ENCODE measurements around the gene NUP42. TPM values are rescaled to one million over a fixed set of nuclear protein-coding genes. Genes with fewer than 3 reads are reported as not detected.
"Not testable (repeated sequence)": the region's sequence is repeated elsewhere in the genome, so short reads cannot be mapped to it uniquely, and the experiment has no call there.

The NUP42 gene
- total and polyA plus RNA-seq, 10 of the 15 experiments (the other 5 are each of a cell fraction or from before 2014, with no cell fraction given) = 48.6 to 124 (median 74.3) TPM

- RAD21 ChIA-PET (ENCODE audit: unreplicated experiment) = interaction anchor here (0.5 kb wide), 1 partner anchor 10 kb away, joined by 3 read pairs; no protein-coding TSS in a partner anchor
- in situ Hi-C loops (cut with MboI); intact Hi-C loops (cut with micrococcal nuclease; ENCODE audit: unreplicated experiment); H3K4me2 ChIP-seq (ENCODE audit: control insufficient read depth, insufficient read depth); H3K27ac ChIP-seq (ENCODE audit: control insufficient read depth, insufficient read depth); H2AFZ ChIP-seq (ENCODE audit: control insufficient read depth, low read depth, low read length); H3K4me1 ChIP-seq (ENCODE audit: control insufficient read depth, insufficient read depth, low read length); H3K9ac ChIP-seq (ENCODE audit: control insufficient read depth, insufficient read depth, low read length); H3K79me2 ChIP-seq (ENCODE audit: control insufficient read depth, insufficient read depth, low read length); ATAC-seq; BruUV-seq (replicated peaks); FAIRE-seq; H3K4me3 ChIP-seq; H4K20me1 ChIP-seq (ENCODE audit: control insufficient read depth, insufficient read depth); H3K27me3 ChIP-seq (replicated peaks in 1 of 2; ENCODE audit: control insufficient read depth in 2 of 2, insufficient read depth in 2 of 2, low read length in 1 of 2); H3K9me3 ChIP-seq (replicated peaks; ENCODE audit: control insufficient read depth, insufficient read depth, low read length); DNase-seq (ENCODE audit: low read depth, low spot score): not testable (repeated sequence)
- WGBS (ENCODE audit: insufficient coverage, insufficient replicate concordance, low lambda C conversion rate, missing lambda C conversion rate) = 93% methylated on average over 27 of the region's 27 CpGs
- SMC1A ChIA-PET (ENCODE audit: uncharacterized antibody, unreplicated experiment) = interaction anchor here (1.0 kb wide), 1 partner anchor 353 kb away, joined by 3 read pairs; no protein-coding TSS in a partner anchor
- peaks cover 11 to 29% of the 10 kb centered on the region in 2 experiments for H3K36me3 ChIP-seq (ENCODE audit: control insufficient read depth in 2 of 2, insufficient read depth in 2 of 2, low read length in 1 of 2)
- POLR2A ChIA-PET = interaction anchor here (1.0 kb wide), 1 partner anchor 9 kb away, joined by 3 read pairs; no protein-coding TSS in a partner anchor
- CTCF ChIA-PET = interaction anchor here (0.9 to 1.1 kb wide), 2 partner anchors 9 to 17 kb away, joined by 3 to 4 read pairs; no protein-coding TSS in a partner anchor
- peak; percentile 58; the same call in 1 of the 2 replicates for TF ChIP-seq POLR2A (IDR thresholded peaks at IDR 0.05; ENCODE audit: low read depth, low read length)
Observed at GRCh38 chr7:23193650-23194227, 11.9 kb downstream of the NUP42 start.

- ChIA-PET CTCF (interaction anchor here (2.5 kb wide), 1 partner anchor 12 kb away, joined by 10 read pairs; no protein-coding TSS in a partner anchor), SMC1A (ENCODE audit: uncharacterized antibody, unreplicated experiment) (interaction anchor here (1.3 kb wide), 1 partner anchor 15 kb away, joined by 4 read pairs; no protein-coding TSS in a partner anchor), POLR2A (interaction anchor here (0.9 kb wide), 1 partner anchor 22 kb away, joined by 4 read pairs; no protein-coding TSS in a partner anchor), RAD21 (ENCODE audit: unreplicated experiment) (interaction anchor here (1.0 kb wide), 1 partner anchor 18 kb away, joined by 3 read pairs; no protein-coding TSS in a partner anchor)
- Histone ChIP-seq H3K27me3 (replicated peaks in 1 of 2; ENCODE audit: control insufficient read depth in 2 of 2, insufficient read depth in 2 of 2, low read length in 1 of 2) (no peaks in the 10 kb centered on the region), H3K27ac (ENCODE audit: control insufficient read depth, insufficient read depth) (no peak overlapping the region), H3K4me3 (no peak overlapping the region), H3K9ac (ENCODE audit: control insufficient read depth, insufficient read depth, low read length) (no peak overlapping the region), H3K79me2 (ENCODE audit: control insufficient read depth, insufficient read depth, low read length) (no peaks in the 10 kb centered on the region), H2AFZ (ENCODE audit: control insufficient read depth, low read depth, low read length) (no peak overlapping the region), H3K36me3 (ENCODE audit: control insufficient read depth in 2 of 2, insufficient read depth in 2 of 2, low read length in 1 of 2) (peaks cover 14 to 31% of the 10 kb centered on the region in 2 experiments), H3K4me2 (ENCODE audit: control insufficient read depth, insufficient read depth) (no peak overlapping the region), H3K9me3 (replicated peaks; ENCODE audit: control insufficient read depth, insufficient read depth, low read length) (no peaks in the 10 kb centered on the region; the same call in 2 of the 3 replicates), H3K4me1 (ENCODE audit: control insufficient read depth, insufficient read depth, low read length) (no peaks in the 10 kb centered on the region), H4K20me1 (ENCODE audit: control insufficient read depth, insufficient read depth) (no peaks in the 10 kb centered on the region)
- DNase-seq (ENCODE audit: low read depth, low spot score) (no peak), ATAC-seq (no peak), FAIRE-seq (peak; percentile 23)
- BruUV-seq (replicated peaks) = no TSS peak
- whole genome bisulfite sequencing (ENCODE audit: insufficient coverage, insufficient replicate concordance, low lambda C conversion rate, missing lambda C conversion rate) = 83% methylated on average over 5 of the region's 5 CpGs
- in situ Hi-C loops (cut with MboI) (no loop called here), intact Hi-C loops (cut with micrococcal nuclease; ENCODE audit: unreplicated experiment) (no loop called here)
- no peak for TF ChIP-seq MTA3 (IDR thresholded peaks at IDR 0.05; ENCODE audit: borderline replicate concordance, low read length)
- no peak for TF ChIP-seq NR2C1 (IDR thresholded peaks at IDR 0.05)
- no peak for TF ChIP-seq MEF2B (IDR thresholded peaks at IDR 0.05; ENCODE audit: partially characterized antibody, poor library complexity, severe bottlenecking)
- TF ChIP-seq KDM1A (IDR thresholded peaks at IDR 0.05; ENCODE audit: borderline replicate concordance) = no peak
- no peak for TF ChIP-seq NFYA (IDR thresholded peaks at IDR 0.05; ENCODE audit: borderline replicate concordance, low read depth, low read length)
- no peak for TF ChIP-seq IKZF1 (conservative IDR thresholded peaks at IDR 0.05)
- no peak for TF ChIP-seq KLF5 (IDR thresholded peaks at IDR 0.05; ENCODE audit: partially characterized antibody)
- TF ChIP-seq CEBPZ (IDR thresholded peaks at IDR 0.05; ENCODE audit: low read depth, low read length) = no peak
- TF ChIP-seq CHD4 (IDR thresholded peaks at IDR 0.05) = no peak
- TF ChIP-seq TCF3 (IDR thresholded peaks at IDR 0.05; ENCODE audit: borderline replicate concordance, insufficient read depth, low read depth, low read length) = no peak
- TF ChIP-seq, protein P1, sequence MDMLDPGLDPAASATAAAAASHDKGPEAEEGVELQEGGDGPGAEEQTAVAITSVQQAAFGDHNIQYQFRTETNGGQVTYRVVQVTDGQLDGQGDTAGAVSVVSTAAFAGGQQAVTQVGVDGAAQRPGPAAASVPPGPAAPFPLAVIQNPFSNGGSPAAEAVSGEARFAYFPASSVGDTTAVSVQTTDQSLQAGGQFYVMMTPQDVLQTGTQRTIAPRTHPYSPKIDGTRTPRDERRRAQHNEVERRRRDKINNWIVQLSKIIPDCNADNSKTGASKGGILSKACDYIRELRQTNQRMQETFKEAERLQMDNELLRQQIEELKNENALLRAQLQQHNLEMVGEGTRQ (IDR thresholded peaks at IDR 0.05; ENCODE audit: borderline replicate concordance, low read depth, low read length) = no peak
- TF ChIP-seq RELA (IDR thresholded peaks at IDR 0.05; ENCODE audit: borderline replicate concordance, partially characterized antibody) = no peak
Observed at GRCh38 chr7:23196306-23196705, 14.5 kb downstream of the NUP42 start.
